Measurements from ENCODE around the gene SPATA31A5.
"Not testable (repeated sequence)": the region's sequence is repeated elsewhere in the genome, so short reads cannot be mapped to it uniquely, and the experiment has no call there.

The SPATA31A5 gene

GRCh38 chr9:60914107-60914506 lies at the start of gene SPATA31A5:
SPATA31A5 (plus strand) TSS chr9:60914407; CDS start chr9:60914436, 29 bp downstream.
- H3K4me3 Mint-ChIP-seq; DNase-seq (ENCODE audit: low spot score in 2 of 2); ATAC-seq (ENCODE audit: low read depth); H3K27ac Mint-ChIP-seq; H3K36me3 Mint-ChIP-seq; H3K4me1 Mint-ChIP-seq; H3K27me3 Mint-ChIP-seq; H3K9me3 Mint-ChIP-seq: not testable (repeated sequence)

GRCh38 chr9:60962990-60963350 lies 48.8 kb downstream of the SPATA31A5 start:
- DNase-seq (ENCODE audit: low spot score in 2 of 2); H3K36me3 Mint-ChIP-seq; H3K4me3 Mint-ChIP-seq; H3K27ac Mint-ChIP-seq; ATAC-seq (ENCODE audit: low read depth); H3K9me3 Mint-ChIP-seq; H3K27me3 Mint-ChIP-seq; H3K4me1 Mint-ChIP-seq: not testable (repeated sequence)

DNA sequence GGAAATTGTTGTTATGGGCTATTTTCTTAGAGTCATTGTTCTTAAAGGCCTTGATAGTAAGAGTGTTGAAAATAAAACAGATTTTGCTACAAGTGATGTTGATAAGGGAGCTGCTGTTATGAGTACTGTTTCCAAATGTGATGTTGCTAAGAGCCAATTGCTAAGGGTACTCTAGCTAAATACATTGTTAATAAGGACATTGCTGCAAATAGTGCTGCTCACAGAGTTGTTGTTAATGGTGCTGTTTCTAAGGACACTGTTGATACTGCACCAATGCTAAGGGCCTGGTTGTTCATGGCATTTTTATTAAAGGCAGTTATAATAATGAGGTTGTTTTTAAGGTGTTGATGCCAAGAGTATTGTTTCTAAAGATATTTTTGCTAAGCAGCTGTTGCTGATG lies 52.2 kb downstream of the SPATA31A5 start:
- not testable (repeated sequence) for H3K36me3 Mint-ChIP-seq; H3K4me3 Mint-ChIP-seq; DNase-seq (ENCODE audit: low spot score in 2 of 2); H3K9me3 Mint-ChIP-seq; H3K4me1 Mint-ChIP-seq; ATAC-seq (ENCODE audit: low read depth); H3K27me3 Mint-ChIP-seq; H3K27ac Mint-ChIP-seq
